GM18951 (cell line): ENCODE data around the gene CAPS.
"Not testable (repeated sequence)": the region's sequence is repeated elsewhere in the genome, so short reads cannot be mapped to it uniquely, and the experiment has no call there.

ENCODE experiments used
- POLR2A ChIP-seq: IDR thresholded peaks from 4 replicates; pipeline ENCODE4 v1.6.1; 2011; ENCODE audit warnings: mild to moderate bottlenecking; ENCODE audit not compliant: insufficient read length, insufficient read depth; ENCODE audit errors: extremely low read depth
- in situ Hi-C: fragments of 300-500 bp; cut with MboI; formaldehyde crosslinking; loops from one replicate; pipeline ENCODE4 v1.12.0; 2022; ENCODE audit warnings: low sequenced_read_pairs, mixed read lengths, inconsistent platforms; ENCODE audit not compliant: unreplicated experiment

Gene CAPS

GRCh38 chr19:5953680-5954213 lies 39.7 kb downstream of the CAPS start:
- in situ Hi-C loops: no loop called here
- TF ChIP-seq POLR2A: no peak

GRCh38 chr19:5954293-5954692 lies 40.2 kb downstream of the CAPS start:
- TF ChIP-seq POLR2A: no peak
- in situ Hi-C loops: no loop called here

DNA sequence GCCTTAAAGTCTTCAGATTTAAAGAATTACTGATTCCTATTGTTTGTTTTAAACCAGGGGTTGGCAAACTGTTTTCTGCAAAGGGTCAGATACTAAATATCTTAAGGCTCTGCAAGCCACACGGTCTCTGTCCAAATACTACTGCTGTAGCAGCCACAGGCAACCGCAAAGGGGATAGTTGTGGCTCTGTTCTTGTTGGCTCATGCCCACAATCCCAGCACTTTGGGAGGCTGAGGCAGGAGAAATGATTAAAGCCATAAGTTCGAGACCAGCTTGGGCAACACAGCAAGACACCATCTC lies 41.5 kb downstream of the CAPS start:
- TF ChIP-seq POLR2A: no peak
- in situ Hi-C loops: no loop called here

GRCh38 chr19:5956323-5956722 lies 42.3 kb downstream of the CAPS start:
- TF ChIP-seq POLR2A: no peak
- in situ Hi-C loops: no loop called here

DNA sequence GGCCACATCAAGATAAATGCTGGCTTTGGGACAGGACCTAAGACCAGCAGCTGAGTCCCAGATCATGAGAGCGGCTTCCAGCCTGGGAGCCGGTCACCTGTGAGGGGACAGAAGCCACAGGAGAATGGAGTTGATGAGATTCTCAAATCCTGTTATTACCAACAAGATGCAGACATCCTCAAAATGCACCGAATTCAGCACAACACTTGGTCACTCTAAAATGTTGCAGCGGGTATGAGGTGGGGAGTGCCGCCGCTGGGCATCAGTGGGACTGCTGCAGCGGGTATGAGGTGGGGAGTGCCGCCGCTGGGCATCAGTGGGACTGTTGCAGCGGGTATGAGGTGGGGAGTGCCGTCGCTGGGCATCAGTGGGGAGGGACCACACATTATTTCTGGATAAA lies 42.7 kb downstream of the CAPS start:
- TF ChIP-seq POLR2A: no peak
- in situ Hi-C loops: no loop called here

GRCh38 chr19:5957170-5957569 lies 43.1 kb downstream of the CAPS start:
- in situ Hi-C loops: no loop called here
- TF ChIP-seq POLR2A: no peak

DNA sequence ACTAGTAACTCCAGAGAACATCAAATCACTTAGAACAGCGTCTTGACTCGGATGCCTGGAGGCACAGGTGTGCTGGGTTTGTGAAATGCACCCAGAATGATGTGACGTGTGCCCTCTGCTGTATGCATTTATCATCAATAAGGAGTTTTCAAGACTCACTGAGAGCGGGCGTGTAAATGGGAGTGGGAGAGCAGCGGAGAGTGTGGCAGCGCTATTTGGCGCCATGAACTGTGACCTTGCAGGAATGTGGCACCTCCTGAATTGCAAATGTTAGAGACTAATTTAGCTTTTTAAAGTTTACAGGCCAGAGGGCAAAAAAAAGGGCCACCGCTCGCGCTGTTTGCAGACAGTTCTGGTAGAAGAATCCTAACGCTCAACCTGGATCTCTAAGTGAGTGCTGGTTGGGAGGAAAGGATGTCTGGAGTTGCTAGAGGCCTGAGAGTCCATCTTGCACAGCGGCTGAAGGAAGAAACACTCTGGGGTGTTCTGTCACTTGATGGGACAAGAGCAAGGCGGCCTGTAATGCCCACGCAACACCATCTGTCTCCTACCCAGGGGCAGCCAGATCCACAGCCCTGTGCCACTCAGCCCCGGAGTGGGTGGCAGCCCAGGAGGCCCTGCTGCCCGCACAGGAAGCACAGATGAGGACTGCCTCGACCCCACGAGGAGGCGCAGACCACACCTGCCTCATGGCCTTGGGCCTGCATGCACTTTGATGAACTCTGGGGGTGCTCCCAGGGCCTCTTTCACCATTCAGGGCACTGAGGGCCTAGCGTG lies 44.2 kb downstream of the CAPS start:
- in situ Hi-C loops: no loop called here
- TF ChIP-seq POLR2A: no peak

- in situ Hi-C loops: no loop called here
- no peak for TF ChIP-seq POLR2A
These were observed 44.7 kb downstream of the CAPS start for GRCh38 chr19:5958851-5959122.

DNA sequence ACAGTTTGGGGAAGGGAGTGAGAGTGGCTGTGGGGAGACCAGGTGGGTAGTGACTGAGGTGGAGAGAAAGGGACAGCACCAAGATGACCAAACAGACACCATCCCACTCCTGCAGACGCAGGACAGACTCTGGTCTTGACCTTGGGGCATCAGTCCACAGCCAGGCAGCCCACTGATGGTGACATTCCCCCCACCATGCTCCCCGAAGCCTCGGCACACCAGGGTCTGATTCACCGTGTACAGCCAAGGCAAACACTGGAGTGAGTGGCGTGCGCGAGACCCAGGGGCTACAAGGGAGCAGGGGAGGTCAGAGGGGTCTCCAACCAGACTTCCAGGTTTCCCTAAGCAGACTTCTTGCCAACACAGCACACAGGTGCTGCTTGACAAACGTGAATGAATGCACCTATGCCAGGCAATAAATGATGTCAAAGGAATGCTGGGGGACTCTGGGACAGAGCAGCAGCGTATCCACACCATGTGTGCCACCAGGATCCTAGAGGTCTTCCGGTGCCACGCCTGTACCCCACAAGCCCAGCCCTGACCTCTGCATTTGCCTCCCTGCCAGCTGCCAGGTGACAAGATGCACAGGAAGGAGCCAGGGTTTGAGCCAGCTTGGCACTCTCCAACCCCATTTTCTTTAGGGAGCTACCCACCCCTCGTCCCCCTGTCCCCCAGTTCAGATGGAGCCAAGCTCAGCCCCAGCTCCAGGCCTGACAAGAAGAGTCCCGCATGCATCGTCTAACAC lies 45.4 kb downstream of the CAPS start:
- TF ChIP-seq POLR2A: no peak
- in situ Hi-C loops: no loop called here

GRCh38 chr19:5960005-5961001 lies 46.2 kb downstream of the CAPS start:
- no peak for TF ChIP-seq POLR2A
- in situ Hi-C loops: no loop called here

DNA sequence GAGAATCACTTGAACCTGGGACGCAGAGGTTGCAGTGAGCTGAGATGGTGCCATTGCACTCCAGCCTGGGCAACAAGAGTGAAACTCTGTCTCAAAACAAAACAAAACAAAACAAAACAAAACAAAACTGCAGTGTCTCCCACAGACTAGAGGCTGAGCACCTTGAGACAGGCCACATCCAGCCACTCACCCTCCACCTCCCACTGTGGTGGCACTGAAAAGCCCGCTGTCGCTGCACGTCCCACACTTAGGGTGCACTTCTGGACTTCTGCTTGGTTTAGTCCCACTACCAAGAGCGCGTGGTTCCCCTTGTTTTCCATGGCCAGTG lies 47.6 kb downstream of the CAPS start:
- in situ Hi-C loops: not testable (repeated sequence)

DNA sequence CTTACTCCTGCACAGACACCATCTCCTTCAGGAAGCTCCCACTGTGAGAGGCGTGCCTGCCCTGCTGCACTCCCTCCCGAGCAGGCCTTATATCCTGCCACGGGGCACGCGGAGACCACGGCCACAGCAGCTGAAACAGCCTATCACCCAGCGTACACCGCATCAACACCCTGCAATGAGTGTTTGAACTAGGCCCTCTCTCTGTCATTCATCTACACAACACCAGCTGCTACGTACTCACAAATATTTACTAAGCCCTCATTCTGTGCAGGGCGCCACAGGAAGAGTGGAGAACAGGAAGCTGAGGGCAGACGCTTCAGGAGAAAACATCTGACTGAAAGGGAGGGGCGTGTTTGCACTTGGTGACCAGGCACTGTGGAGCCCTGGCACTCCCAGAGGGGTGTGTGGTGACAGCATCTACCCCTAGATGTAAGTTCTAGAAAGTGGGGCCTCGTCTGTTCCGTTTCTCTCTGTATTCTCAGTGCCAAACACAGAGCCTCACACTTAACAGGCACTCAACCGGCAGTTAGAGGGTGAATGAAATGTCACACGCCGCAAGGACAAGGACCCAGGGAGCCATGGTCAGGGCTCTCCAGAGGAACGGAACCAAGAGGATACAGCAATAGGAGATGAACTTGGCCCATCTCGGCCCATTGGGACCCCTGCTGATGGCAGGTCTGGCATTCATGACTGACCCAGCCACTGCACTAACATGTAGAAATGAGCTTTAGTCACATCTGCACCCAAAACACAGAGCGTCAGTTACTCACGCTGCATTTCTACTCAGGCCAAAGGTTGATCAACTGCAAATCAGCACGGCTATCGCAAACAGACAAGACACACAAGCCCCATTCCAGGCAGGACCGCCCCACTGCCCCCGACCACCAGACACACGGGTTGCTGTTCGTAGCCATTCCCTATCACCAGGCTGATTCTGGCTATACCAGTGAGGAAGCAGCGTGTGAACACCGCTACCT lies 48.2 kb downstream of the CAPS start:
- TF ChIP-seq POLR2A: no peak
- in situ Hi-C loops: no loop called here

DNA sequence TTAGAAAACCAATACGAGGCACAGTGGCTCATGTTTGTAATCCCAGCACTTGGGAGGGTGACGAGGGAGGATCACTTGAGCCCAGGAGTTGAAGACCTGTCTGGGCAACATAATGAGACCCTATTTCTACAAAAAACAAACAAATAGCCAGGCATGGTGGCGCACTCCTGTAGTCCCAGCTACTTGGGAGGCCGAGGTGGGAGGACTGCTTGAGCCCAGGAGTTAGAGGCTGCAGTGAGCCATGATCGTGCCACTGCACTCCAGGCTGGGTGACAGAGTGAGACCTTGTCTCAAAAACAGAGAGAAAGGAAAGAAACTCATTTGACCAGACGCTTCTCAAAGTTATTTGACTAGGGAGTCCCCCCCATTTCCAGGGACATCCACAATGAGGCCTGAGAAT lies 49.2 kb downstream of the CAPS start:
- in situ Hi-C loops: not testable (repeated sequence)

DNA sequence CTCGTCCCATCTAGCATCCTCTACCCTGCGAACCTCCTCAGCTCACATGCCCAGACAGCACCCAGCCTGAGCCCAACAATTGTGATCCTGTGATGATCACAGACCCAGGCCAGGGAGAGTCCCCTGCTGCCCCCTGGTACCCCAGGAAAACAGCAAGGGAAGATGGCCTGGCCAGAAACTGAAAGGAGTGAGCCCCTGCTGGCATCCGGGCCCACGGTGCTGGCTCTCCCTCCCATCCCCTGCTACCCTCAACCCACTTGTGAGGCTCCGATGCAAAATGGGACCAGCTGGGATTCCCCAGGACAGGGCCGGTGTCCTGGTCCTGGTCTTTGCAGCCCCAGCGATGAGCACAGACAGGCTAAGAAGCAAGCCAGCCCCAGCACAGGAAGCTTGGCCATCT lies 49.8 kb downstream of the CAPS start:
- in situ Hi-C loops: no loop called here
- no peak for TF ChIP-seq POLR2A
